HepG2 (cell line): Measurements from ENCODE around the gene CXorf38. TPM values are rescaled to one million over a fixed set of nuclear protein-coding genes. Genes with fewer than 3 reads are reported as not detected.

Source experiments
- ATAC-seq: fragments of 200-7000 bp; cut with Tn5 transposase; 3 replicates; pipeline ENCODE4 v1.9.1; 2020; ENCODE audit warnings: mild to moderate bottlenecking, moderate library complexity
- BruUV-seq: library from RNA; stranded (reverse); fragments of 400-500 nt; replicated peaks from 2 replicates; lab custom pipeline; 2021; lab: Mats Ljungman, UMichigan
- CTCF ChIA-PET: fragments of 300-600 bp; formaldehyde crosslinking; extraction: SDS; loops from one replicate; lab custom pipeline; 2021; ENCODE audit warnings: low total read pairs, inconsistent platforms, low intra/inter-chr PET ratio; lab: Yijun Ruan, JAX
- POLR2A ChIA-PET: fragments of 350-600 bp; sonication (Branson Sonifier 250); formaldehyde crosslinking; loops from one replicate; lab custom pipeline; 2020; ENCODE audit warnings: antibody characterized with exemption, inconsistent platforms; lab: Yijun Ruan, JAX
- DNase-seq: peaks from one replicate; pipeline ENCODE4 v3.0.0-alpha.2; 2015; ENCODE audit warnings: low spot score
- FAIRE-seq: peaks from 3 replicates; lab custom pipeline; 2011; peaks lifted over from hg19 to GRCh38; lab: Jason Lieb, UNC
- H2AFZ ChIP-seq: one replicate; pipeline ENCODE4 v1.6.1; 2011; ENCODE audit warnings: low read length, inconsistent platforms
- H3K27ac ChIP-seq: fragments of 300-600 bp; 3 replicates; pipeline ENCODE4 v1.8.0; 2011; ENCODE audit warnings: mixed run types, mild to moderate bottlenecking, mixed read lengths, low read length, inconsistent platforms; ENCODE audit not compliant: insufficient read depth; ENCODE audit errors: extremely low read length
- H3K27me3 ChIP-seq, 2 experiments: fragments of 200-600 bp in 1 of 2; 2 replicates in 1 of 2; 3 replicates in 1 of 2; pipeline versions ENCODE4 v1.6.0 to v1.8.0; 2011; ENCODE audit warnings: low read length in 2 of 2, mild to moderate bottlenecking in 2 of 2, moderate library complexity in 2 of 2, inconsistent platforms in 1 of 2; ENCODE audit not compliant: insufficient read depth in 2 of 2, control insufficient read depth in 1 of 2
- H3K36me3 ChIP-seq, 2 experiments: fragments of 200-600 bp in 1 of 2; replicated peaks in 1 of 2; 2 replicates in 1 of 2; 3 replicates in 1 of 2; pipeline versions ENCODE4 v1.5.1 to v1.8.0; 2011; ENCODE audit warnings: low read length in 2 of 2, inconsistent platforms in 1 of 2; ENCODE audit not compliant: insufficient read depth in 2 of 2, control insufficient read depth in 1 of 2
- H3K4me1 ChIP-seq: 2 replicates; pipeline ENCODE4 v1.5.1; 2012; ENCODE audit warnings: low read length, inconsistent platforms; ENCODE audit not compliant: insufficient read depth
- H3K4me2 ChIP-seq: 2 replicates; pipeline ENCODE4 v1.6.0; 2011; ENCODE audit warnings: low read depth, low read length, inconsistent platforms
- H3K4me3 ChIP-seq, 3 experiments: fragments of 200-600 bp in 1 of 3; sonication (generic), shearing (Covaris generic) in 1 of 3; replicated peaks in 1 of 3; 2 replicates each; pipeline ENCODE4 v1.5.1; 2011 to 2016; ENCODE audit warnings: low read length in 3 of 3, inconsistent platforms in 2 of 3, low read depth in 2 of 3, mild to moderate bottlenecking in 2 of 3, control low read depth in 1 of 3, mixed read lengths in 1 of 3; ENCODE audit not compliant: insufficient read depth in 1 of 3
- H3K79me2 ChIP-seq: one replicate; pipeline ENCODE4 v1.6.1; 2011; ENCODE audit warnings: low read length, inconsistent platforms; ENCODE audit not compliant: insufficient read depth
- H3K9ac ChIP-seq: 2 replicates; pipeline ENCODE4 v1.6.0; 2011; ENCODE audit warnings: mild to moderate bottlenecking, low read depth, low read length, inconsistent platforms; ENCODE audit not compliant: insufficient read depth
- H3K9me3 ChIP-seq: 2 replicates; pipeline ENCODE4 v1.5.1; 2012; ENCODE audit warnings: mild to moderate bottlenecking, low read length
- H4K20me1 ChIP-seq: 2 replicates; pipeline ENCODE4 v1.6.0; 2011; ENCODE audit warnings: inconsistent platforms, mild to moderate bottlenecking, low read length, moderate library complexity; ENCODE audit not compliant: insufficient read depth
- ARHGAP35 ChIP-seq: sonication (generic); formaldehyde crosslinking; IDR thresholded peaks from 2 replicates; pipeline ENCODE4 v1.9.0; 2022; ENCODE audit warnings: mild to moderate bottlenecking, inconsistent platforms, moderate library complexity, missing genetic modification reagents, borderline replicate concordance
- CEBPZ ChIP-seq: IDR thresholded peaks from 2 replicates; pipeline ENCODE4 v1.6.1; 2012; ENCODE audit warnings: low read length, improper control_type of control experiment
- DMAP1 ChIP-seq: IDR thresholded peaks from 2 replicates; pipeline ENCODE4 v1.6.1; 2016
- MXD4 ChIP-seq: IDR thresholded peaks from 2 replicates; pipeline ENCODE4 v1.6.1; 2016; ENCODE audit warnings: mild to moderate bottlenecking, missing biosample characterization, missing genetic modification reagents
- MZF1 ChIP-seq: sonication (generic); formaldehyde crosslinking; IDR thresholded peaks from 2 replicates; pipeline ENCODE4 v1.8.1; 2023; ENCODE audit warnings: mild to moderate bottlenecking, missing genetic modification reagents, borderline replicate concordance
- NR0B2 ChIP-seq: sonication (generic); formaldehyde crosslinking; IDR thresholded peaks from 2 replicates; pipeline ENCODE4 v1.4.0; 2020; ENCODE audit warnings: mild to moderate bottlenecking, missing genetic modification reagents
- PATZ1 ChIP-seq: sonication (generic); formaldehyde crosslinking; IDR thresholded peaks from 2 replicates; pipeline ENCODE4 v1.4.0; 2020; ENCODE audit warnings: missing genetic modification reagents
- SP140L ChIP-seq: sonication (generic); formaldehyde crosslinking; IDR thresholded peaks from 2 replicates; pipeline ENCODE4 v1.4.0; 2020; ENCODE audit warnings: missing genetic modification reagents, borderline replicate concordance
- SRSF4 ChIP-seq: fragments of 200-400 bp; formaldehyde crosslinking; IDR thresholded peaks from one replicate; pipeline ENCODE4 v1.6.1; 2018; ENCODE audit warnings: mild to moderate bottlenecking, low read depth, low read length, moderate library complexity; ENCODE audit not compliant: poor library complexity, severe bottlenecking
- TBL1XR1 ChIP-seq: fragments of 150-350 bp; IDR thresholded peaks from 2 replicates; pipeline ENCODE4 v1.6.1; 2014; ENCODE audit warnings: borderline replicate concordance, low read length; ENCODE audit not compliant: partially characterized antibody
- TEAD2 ChIP-seq: sonication (generic); formaldehyde crosslinking; IDR thresholded peaks from 2 replicates; pipeline ENCODE4 v1.9.0; 2021; ENCODE audit warnings: missing genetic modification reagents
- ZFX ChIP-seq: sonication (generic); formaldehyde crosslinking; IDR thresholded peaks from 2 replicates; pipeline ENCODE4 v1.4.0; 2020; ENCODE audit warnings: mild to moderate bottlenecking, low read depth, missing genetic modification reagents, moderate library complexity
- ZNF274 ChIP-seq: sonication (generic); formaldehyde crosslinking; IDR thresholded peaks from 2 replicates; pipeline ENCODE4 v1.5.1; 2020; ENCODE audit warnings: mild to moderate bottlenecking, missing genetic modification reagents
- ZNF280B ChIP-seq: sonication (generic); formaldehyde crosslinking; IDR thresholded peaks from 2 replicates; pipeline ENCODE4 v1.5.0; 2020; ENCODE audit warnings: missing genetic modification reagents, mild to moderate bottlenecking, borderline replicate concordance
- WGBS: methylation state at CpG from one replicate; pipeline ENCODE4 v1.1.6; 2017; ENCODE audit warnings: low lambda C conversion rate; 5-methylcytosine and 5-hydroxymethylcytosine counted together
- in situ Hi-C: cut with HindIII; loops from 2 replicates; pipeline ENCODE4 v1.10.0; 2017; ENCODE audit warnings: low pct_unique_long_range_greater_than_20kb; ENCODE audit not compliant: extremely low pct_ligation_motif_present
- intact Hi-C: fragments of 100-400 bp; cut with micrococcal nuclease; formaldehyde crosslinking; loops from one replicate; pipeline ENCODE4 v1.10.0; 2022; ENCODE audit not compliant: unreplicated experiment
- polyA plus RNA-seq, 8 experiments: library from polyadenylated mRNA; depleted of rRNA in 3 of 8; stranded (reverse) in 7 of 8; unstranded in 1 of 8; fragments of >200 nt; fragmentation: Illumina TruSeq in 4 of 8; extraction: Trizol in 4 of 8; gene quantifications; 2 replicates each; pipeline versions ENCODE4 v1.2.1 to v1.2.3, GENCODE V29; 2011 to 2016; ENCODE audit warnings: low read depth in 4 of 8, missing spikeins in 1 of 8, mixed read lengths in 1 of 8; ENCODE audit not compliant: insufficient read depth in 1 of 8
- total RNA-seq, 5 experiments: library from RNA; depleted of rRNA; stranded (reverse); fragments of >200 nt; fragmentation: Illumina TruSeq; extraction: Trizol; gene quantifications; 2 replicates each; pipeline ENCODE4 v1.2.3, GENCODE V29; 2016; ENCODE audit warnings: low read depth in 1 of 5
- TF ChIP-seq, protein P1 (sequence below): sonication (generic); formaldehyde crosslinking; IDR thresholded peaks from 2 replicates; pipeline ENCODE4 v1.5.1; 2020; ENCODE audit warnings: missing genetic modification reagents, mild to moderate bottlenecking, borderline replicate concordance

The CXorf38 gene
- total and polyA plus RNA-seq, 2 of the 13 experiments (the other 11 are each of a cell fraction or from before 2014, with no cell fraction given): 4.6 to 6.7 TPM

DNA sequence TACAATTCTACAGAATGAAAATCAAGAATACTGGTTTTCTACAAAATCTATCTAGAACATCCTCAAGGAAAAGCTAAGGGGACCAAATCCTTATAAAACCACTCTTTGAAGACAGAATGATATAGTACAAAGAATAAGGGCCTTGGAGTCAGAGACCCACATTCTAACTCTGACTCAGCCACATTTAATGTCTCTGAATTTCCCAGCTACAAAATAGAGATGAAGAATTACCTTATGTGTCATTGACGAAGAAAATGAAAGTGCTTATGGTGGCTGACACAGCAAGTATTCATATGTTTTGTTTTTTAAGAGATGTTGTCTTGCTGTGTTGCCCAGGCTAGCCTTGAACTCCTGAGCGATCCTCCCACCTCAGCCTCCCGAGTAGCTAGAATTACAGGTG lies 35.9 kb upstream of the CXorf38 start:
- in situ Hi-C loops: no loop called here
- 93% methylated on average over 1 of the region's 3 CpGs for WGBS

More for the DNA sequence above, 35.9 kb upstream of the CXorf38 start:
- Histone ChIP-seq H3K4me1 (no peaks in the 10 kb centered on the region), H3K9me3 (no peaks in the 10 kb centered on the region), H4K20me1 (no peaks in the 10 kb centered on the region), H3K9ac (no peak overlapping the region), H2AFZ (no peak overlapping the region), H3K79me2 (no peaks in the 10 kb centered on the region), H3K4me3 (no peak overlapping the region), H3K4me2 (no peak overlapping the region), H3K36me3 (peaks cover 0 to 21% of the 10 kb centered on the region in 2 experiments; a peak in 3 of 5 replicates), H3K27ac (no peak overlapping the region), H3K27me3 (no peaks in the 10 kb centered on the region)
- BruUV-seq: no TSS peak
- ChIA-PET CTCF (no interaction called here), POLR2A (no interaction called here)
- TF ChIP-seq ZFX (no peak), MXD4 (CRISPR knock-in tag) (no peak), TBL1XR1 (no peak), ZNF274 (CRISPR knock-in tag) (no peak), TEAD2 (CRISPR knock-in tag) (no peak), DMAP1 (CRISPR knock-in tag) (no peak), ARHGAP35 (CRISPR knock-in tag) (no peak), MZF1 (no peak), ZNF280B (no peak), SRSF4 (no peak), CEBPZ (no peak), NR0B2 (CRISPR knock-in tag) (no peak), SP140L (CRISPR knock-in tag) (no peak), PATZ1 (CRISPR knock-in tag) (no peak)
- TF ChIP-seq, protein P1, sequence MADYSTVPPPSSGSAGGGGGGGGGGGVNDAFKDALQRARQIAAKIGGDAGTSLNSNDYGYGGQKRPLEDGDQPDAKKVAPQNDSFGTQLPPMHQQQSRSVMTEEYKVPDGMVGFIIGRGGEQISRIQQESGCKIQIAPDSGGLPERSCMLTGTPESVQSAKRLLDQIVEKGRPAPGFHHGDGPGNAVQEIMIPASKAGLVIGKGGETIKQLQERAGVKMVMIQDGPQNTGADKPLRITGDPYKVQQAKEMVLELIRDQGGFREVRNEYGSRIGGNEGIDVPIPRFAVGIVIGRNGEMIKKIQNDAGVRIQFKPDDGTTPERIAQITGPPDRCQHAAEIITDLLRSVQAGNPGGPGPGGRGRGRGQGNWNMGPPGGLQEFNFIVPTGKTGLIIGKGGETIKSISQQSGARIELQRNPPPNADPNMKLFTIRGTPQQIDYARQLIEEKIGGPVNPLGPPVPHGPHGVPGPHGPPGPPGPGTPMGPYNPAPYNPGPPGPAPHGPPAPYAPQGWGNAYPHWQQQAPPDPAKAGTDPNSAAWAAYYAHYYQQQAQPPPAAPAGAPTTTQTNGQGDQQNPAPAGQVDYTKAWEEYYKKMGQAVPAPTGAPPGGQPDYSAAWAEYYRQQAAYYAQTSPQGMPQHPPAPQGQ (CRISPR knock-in tag): no peak
- FAIRE-seq (no peak), DNase-seq (no peak), ATAC-seq (no peak)
- intact Hi-C loops: no loop called here
